GM18517 (cell line): ENCODE data around the gene CLDN7.

ENCODE experiments used
- ATAC-seq: cut with Tn5 transposase; IDR thresholded peaks from one replicate; pipeline ENCODE4 v1.9.1; 2021; ENCODE audit warnings: mild to moderate bottlenecking, moderate library complexity; ENCODE audit not compliant: unreplicated experiment

Gene CLDN7

GRCh38 chr17:7238420-7239090 is 23.7 kb downstream of the CLDN7 start:
- ATAC-seq, result no peak

- ATAC-seq, result no peak
Measured at GRCh38 chr17:7237761-7238419, 24.4 kb downstream of the CLDN7 start.

- ATAC-seq, result no peak
Measured at GRCh38 chr17:7237266-7237760, 25.0 kb downstream of the CLDN7 start.

GRCh38 chr17:7236808-7237207 is 25.5 kb downstream of the CLDN7 start:
- ATAC-seq, result no peak

- no peak for ATAC-seq
Measured at GRCh38 chr17:7235693-7236665, 26.3 kb downstream of the CLDN7 start.

- peak; percentile 48 for ATAC-seq
Measured at GRCh38 chr17:7234083-7234951, 28.0 kb downstream of the CLDN7 start, which contains the start of gene DVL2. Gene DVL2 (minus strand): TSS chr17:7234517. CDS start chr17:7234262, 255 bp downstream.

- ATAC-seq, result peak; percentile 2
Measured at GRCh38 chr17:7233701-7234082, 28.6 kb downstream of the CLDN7 start.

GRCh38 chr17:7232114-7232513 is 30.2 kb downstream of the CLDN7 start:
- no peak for ATAC-seq

GRCh38 chr17:7229504-7229903 is 32.8 kb downstream of the CLDN7 start:
- no peak for ATAC-seq

- ATAC-seq, result no peak
Measured at GRCh38 chr17:7228920-7229319, 33.4 kb downstream of the CLDN7 start.

- no peak for ATAC-seq
Measured at GRCh38 chr17:7226721-7227710, 35.3 kb downstream of the CLDN7 start.

GRCh38 chr17:7225711-7226331 is 36.5 kb downstream of the CLDN7 start:
- no peak for ATAC-seq

GRCh38 chr17:7224661-7225111 is 37.6 kb downstream of the CLDN7 start:
- ATAC-seq, result no peak

- no peak for ATAC-seq
Measured at GRCh38 chr17:7224110-7224509, 38.2 kb downstream of the CLDN7 start.

GRCh38 chr17:7223375-7223774 is 38.9 kb downstream of the CLDN7 start:
- ATAC-seq, result no peak

GRCh38 chr17:7222972-7223292 is 39.3 kb downstream of the CLDN7 start:
- no peak for ATAC-seq

- no peak for ATAC-seq
Measured at GRCh38 chr17:7222093-7222971, 39.9 kb downstream of the CLDN7 start.
